Activated CD8-positive, alpha-beta T cell treated with anti-CD3 and anti-CD28 coated beads, Interleukin-2, amount 10 ng/mL, durations not matched to agents 7 days and 5 days (primary cell): ENCODE data around the gene LRRC34. TPM values are rescaled to one million over a fixed set of nuclear protein-coding genes. Genes with fewer than 3 reads are reported as not detected.

Experiments used
- total RNA-seq, 2 experiments: library from RNA; stranded (reverse); gene quantifications; one replicate each; pipeline ENCODE4 v1.2.3, GENCODE V29; 2021

Gene LRRC34
- total RNA-seq, 2 experiments from 2014 or later: 12.0 to 15.0 TPM

Other genes starting within 250 kb of the LRRC34 start
- not detected for gene MECOM, start 149.2 kb downstream of the LRRC34 start, total RNA-seq
- 10 to 100 TPM in 1 of 2 experiments, 1 to 10 TPM in 1; 6.9 to 10.8 TPM for gene TERC, start 47.8 kb downstream of the LRRC34 start, total RNA-seq
- under 1 TPM; 0.65 to 0.66 TPM for gene ACTRT3, start 43.3 kb downstream of the LRRC34 start, total RNA-seq
- 10 to 100 TPM; 15.7 to 16.4 TPM for gene MYNN, start 39.5 kb downstream of the LRRC34 start, total RNA-seq
- under 1 TPM; 0.13 to 0.16 TPM for gene LRRIQ4, start within 50 bp of the LRRC34 start, total RNA-seq
- not detected for gene LRRC31, start 57.0 kb upstream of the LRRC34 start, total RNA-seq
- not detected for gene SAMD7, start 98.7 kb upstream of the LRRC34 start, total RNA-seq
- 10 to 100 TPM; 46.5 to 49.9 TPM for gene SEC62, start 153.9 kb upstream of the LRRC34 start, total RNA-seq
- gene GPR160, start 225.1 kb upstream of the LRRC34 start, total RNA-seq: 1 to 10 TPM; 5.0 to 7.4 TPM